Endothelial cell of umbilical vein (primary cell): ENCODE data around the gene SFRP2. TPM values are rescaled to one million over a fixed set of nuclear protein-coding genes. Genes with fewer than 3 reads are reported as not detected.

ENCODE experiments used
- BruUV-seq: library from RNA; stranded (reverse); fragments of 400-500 nt; replicated peaks from 2 replicates; lab custom pipeline; 2021; lab: Mats Ljungman, UMichigan
- CTCF ChIA-PET: fragments of 300-600, 350-600 bp; sonication (Branson Sonifier 250); formaldehyde crosslinking; loops from one replicate; lab custom pipeline; 2021; ENCODE audit warnings: antibody characterized with exemption, inconsistent platforms; lab: Charles Lee
- POLR2A ChIA-PET: fragments of 300-600, 350-600 bp; sonication (Branson Sonifier 250); formaldehyde crosslinking; loops from one replicate; lab custom pipeline; 2021; ENCODE audit warnings: antibody characterized with exemption, inconsistent platforms; lab: Charles Lee
- DNase-seq: peaks from one replicate; pipeline ENCODE4 v3.0.0-alpha.2; 2011; ENCODE audit warnings: low read depth, low spot score
- FAIRE-seq: peaks from 2 replicates; lab custom pipeline; 2011; peaks lifted over from hg19 to GRCh38; lab: Jason Lieb, UNC
- H2AFZ ChIP-seq: 2 replicates; pipeline ENCODE4 v1.6.0; 2012; ENCODE audit warnings: low read depth, low read length, control low read depth, inconsistent platforms
- H3K27ac ChIP-seq: 2 replicates; pipeline ENCODE4 v1.5.1; 2011; ENCODE audit warnings: low read depth, mild to moderate bottlenecking, control low read depth, low read length, moderate library complexity; ENCODE audit not compliant: insufficient read depth
- H3K27me3 ChIP-seq, 2 experiments: 2 replicates each; pipeline versions ENCODE4 v1.6.0 to v1.6.1; 2011; ENCODE audit warnings: low read length in 2 of 2, mixed read lengths in 1 of 2; ENCODE audit not compliant: control insufficient read depth in 2 of 2, insufficient read depth in 2 of 2
- H3K36me3 ChIP-seq, 2 experiments: 2 replicates in 1 of 2; 3 replicates in 1 of 2; pipeline ENCODE4 v1.5.1; 2011; ENCODE audit warnings: low read length in 2 of 2, mild to moderate bottlenecking in 1 of 2, moderate library complexity in 1 of 2; ENCODE audit not compliant: control insufficient read depth in 2 of 2, insufficient read depth in 2 of 2; ENCODE audit errors: extremely low read depth in 1 of 2
- H3K4me1 ChIP-seq: 3 replicates; pipeline ENCODE4 v1.5.1; 2011; ENCODE audit warnings: mild to moderate bottlenecking, low read length; ENCODE audit not compliant: control insufficient read depth, insufficient read depth; ENCODE audit errors: extremely low read depth
- H3K4me2 ChIP-seq: 2 replicates; pipeline ENCODE4 v1.6.1; 2011; ENCODE audit warnings: low read length, control low read depth, mixed read lengths; ENCODE audit not compliant: insufficient read depth
- H3K4me3 ChIP-seq, 3 experiments: fragments of 200-600 bp in 1 of 3; sonication (generic), shearing (Covaris generic) in 1 of 3; replicated peaks in 1 of 3; 2 replicates each; pipeline ENCODE4 v1.5.1; 2011 to 2016; ENCODE audit warnings: control low read depth in 3 of 3, low read length in 3 of 3, mild to moderate bottlenecking in 2 of 3, inconsistent platforms in 1 of 3, low read depth in 1 of 3, moderate library complexity in 1 of 3; ENCODE audit not compliant: insufficient read depth in 1 of 3
- H3K79me2 ChIP-seq: 2 replicates; pipeline ENCODE4 v1.6.0; 2012; ENCODE audit warnings: low read length, inconsistent platforms; ENCODE audit not compliant: control insufficient read depth, insufficient read depth
- H3K9ac ChIP-seq: replicated peaks from 2 replicates; pipeline ENCODE3; 2011; ENCODE audit warnings: low read length, control low read depth; ENCODE audit not compliant: insufficient read depth; ENCODE audit errors: extremely low read depth
- H3K9me1 ChIP-seq: replicated peaks from 3 replicates; pipeline ENCODE4 v1.6.0; 2011; ENCODE audit warnings: mild to moderate bottlenecking, low read length; ENCODE audit not compliant: control insufficient read depth, insufficient read depth; ENCODE audit errors: extremely low read depth
- H3K9me3 ChIP-seq: replicated peaks from 2 replicates; pipeline ENCODE4 v1.5.1; 2012; ENCODE audit warnings: low read length, inconsistent platforms; ENCODE audit not compliant: control insufficient read depth, insufficient read depth
- H4K20me1 ChIP-seq: replicated peaks from 2 replicates; pipeline ENCODE3; 2011; ENCODE audit warnings: mild to moderate bottlenecking, low read length; ENCODE audit not compliant: control insufficient read depth, insufficient read depth; ENCODE audit errors: extremely low read depth
- CTCF ChIP-seq, 2 donors: IDR thresholded peaks; 1 replicate in 1 of 2; 2 replicates in 1 of 2; pipeline ENCODE4 v1.5.1; 2011; ENCODE audit warnings: low read length in 2 of 2, mild to moderate bottlenecking in 2 of 2, moderate library complexity in 2 of 2, control low read depth in 1 of 2, inconsistent platforms in 1 of 2, low read depth in 1 of 2; ENCODE audit not compliant: insufficient read depth in 1 of 2; ENCODE audit errors: extremely low read depth in 1 of 2
- EZH2 ChIP-seq: IDR thresholded peaks from 2 replicates; pipeline ENCODE4 v1.6.1; 2012; ENCODE audit warnings: borderline replicate concordance, low read depth, mild to moderate bottlenecking, moderate library complexity, low read length, inconsistent platforms; ENCODE audit not compliant: severe bottlenecking
- FOS ChIP-seq: IDR thresholded peaks from 2 replicates; pipeline ENCODE4 v1.6.1; 2011; ENCODE audit warnings: mild to moderate bottlenecking, low read length, moderate library complexity, borderline replicate concordance; ENCODE audit not compliant: insufficient read depth
- GATA2 ChIP-seq: IDR thresholded peaks from 2 replicates; pipeline ENCODE4 v1.7.0; 2011; ENCODE audit warnings: low read depth, mild to moderate bottlenecking, moderate library complexity, mixed read lengths, low read length; ENCODE audit not compliant: insufficient read length, insufficient read depth
- JUN ChIP-seq: IDR thresholded peaks from 2 replicates; pipeline ENCODE4 v1.6.1; 2011; ENCODE audit warnings: borderline replicate concordance, low read depth; ENCODE audit not compliant: insufficient read length, insufficient read depth
- MAX ChIP-seq: IDR thresholded peaks from 2 replicates; pipeline ENCODE4 v1.6.1; 2011; ENCODE audit not compliant: insufficient read depth, insufficient read length
- MYC ChIP-seq: IDR thresholded peaks from one replicate; pipeline ENCODE4 v1.6.1; 2011; ENCODE audit warnings: mild to moderate bottlenecking, low read depth, low read length
- POLR2A ChIP-seq: IDR thresholded peaks from 2 replicates; pipeline ENCODE4 v1.6.1; 2012; ENCODE audit warnings: low read depth, mild to moderate bottlenecking, control low read depth, low read length
- POLR2AphosphoS5 ChIP-seq: IDR thresholded peaks from 2 replicates; pipeline ENCODE4 v1.6.1; 2012; ENCODE audit warnings: low read depth, mild to moderate bottlenecking, control low read depth, low read length, moderate library complexity; ENCODE audit not compliant: insufficient read depth
- dilution Hi-C: fragments of 300-500 bp; cut with MboI; formaldehyde crosslinking; loops from one replicate; pipeline ENCODE4 v1.15.0; 2019; ENCODE audit warnings: low sequenced_read_pairs; ENCODE audit not compliant: extremely low pct_ligation_motif_present
- intact Hi-C: fragments of 100-400 bp; cut with micrococcal nuclease; formaldehyde crosslinking; loops from one replicate; pipeline ENCODE4 v1.10.0; 2022
- polyA plus RNA-seq, 4 experiments: library from polyadenylated mRNA; depleted of rRNA in 3 of 4; stranded (reverse) in 3 of 4; unstranded in 1 of 4; fragments of >200 nt; gene quantifications; 2 replicates each; pipeline versions ENCODE4 v1.2.1 to v1.2.3, GENCODE V29; 2011 to 2012; ENCODE audit warnings: missing spikeins in 1 of 4
- total RNA-seq: library from RNA; stranded (reverse); gene quantifications from 2 replicates; pipeline ENCODE4 v1.2.3, GENCODE V29; 2021

The SFRP2 gene
- total and polyA plus RNA-seq, 2 donors (not counting 3 experiments of a cell fraction or from before 2014, with no cell fraction given): 0.04 TPM; not detected in 1

GRCh38 chr4:153773236-153773690 lies 15.6 kb downstream of the SFRP2 start:
- H3K79me2 ChIP-seq: no peaks in the 10 kb centered on the region
- H2AFZ ChIP-seq: no peak overlapping the region
- H3K9ac ChIP-seq: no peak overlapping the region
- BruUV-seq: no TSS peak
- FAIRE-seq: no peak
- no peak overlapping the region for H3K27ac ChIP-seq
- CTCF ChIA-PET: interaction anchor here (1.0 kb wide), 1 partner anchor 23 kb away, joined by 3 read pairs; no protein-coding TSS in a partner anchor
- no peak for TF ChIP-seq JUN
- TF ChIP-seq FOS: no peak
- no peak for TF ChIP-seq MAX
- no peak for TF ChIP-seq EZH2
- no peak for TF ChIP-seq POLR2A
- H3K4me3 ChIP-seq: no peak overlapping the region
- H3K27me3 ChIP-seq: peaks cover 0 to 2% of the 10 kb centered on the region in 2 experiments
- intact Hi-C loops (no loop called here), dilution Hi-C loops (no loop called here)
- no peak for DNase-seq
- no peaks in the 10 kb centered on the region for H4K20me1 ChIP-seq
- H3K9me3 ChIP-seq: no peaks in the 10 kb centered on the region
- no peak overlapping the region for H3K4me2 ChIP-seq
- H3K4me1 ChIP-seq: no peaks in the 10 kb centered on the region
- no peaks in the 10 kb centered on the region for H3K36me3 ChIP-seq
- POLR2A ChIA-PET: no interaction called here
- no peaks in the 10 kb centered on the region for H3K9me1 ChIP-seq

- dilution Hi-C loops (no loop called here), intact Hi-C loops (no loop called here)
- Histone ChIP-seq H3K9me1 (no peaks in the 10 kb centered on the region), H3K79me2 (no peaks in the 10 kb centered on the region), H2AFZ (no peak overlapping the region), H3K27me3 (peaks cover 0 to 2% of the 10 kb centered on the region in 2 experiments), H3K36me3 (no peaks in the 10 kb centered on the region), H3K4me2 (no peak overlapping the region), H4K20me1 (no peaks in the 10 kb centered on the region), H3K9me3 (no peaks in the 10 kb centered on the region), H3K27ac (no peak overlapping the region), H3K9ac (no peak overlapping the region), H3K4me3 (no peak overlapping the region), H3K4me1 (no peaks in the 10 kb centered on the region)
- FAIRE-seq: no peak
- POLR2A ChIA-PET: no interaction called here
- CTCF ChIA-PET: no interaction called here
- BruUV-seq: no TSS peak
- TF ChIP-seq MYC (no peak), EZH2 (no peak), POLR2AphosphoS5 (no peak), JUN (no peak), FOS (no peak), CTCF (IDR thresholded peaks at IDR 0.05; ENCODE audit: extremely low read depth in 1 of 2, insufficient read depth in 1 of 2, low read depth in 1 of 2, low read length in 2 of 2) (no peak), POLR2A (no peak), MAX (no peak), GATA2 (no peak)
- DNase-seq: no peak
Measured at GRCh38 chr4:153771046-153771445, 17.8 kb downstream of the SFRP2 start.
